Bronchial epithelial cell (primary cell): ENCODE measurements around the gene CALML5. TPM values are rescaled to one million over a fixed set of nuclear protein-coding genes. Genes with fewer than 3 reads are reported as not detected.

Source experiments
- DNase-seq: peaks from one replicate; pipeline ENCODE4 v3.0.0-alpha.2; 2010; ENCODE audit warnings: low read depth
- FAIRE-seq: peaks from 2 replicates; lab custom pipeline; 2011; peaks lifted over from hg19 to GRCh38; lab: Jason Lieb, UNC
- H3K27me3 ChIP-seq: 2 replicates; pipeline ENCODE4 v1.5.1; 2011; ENCODE audit warnings: low read length; ENCODE audit not compliant: control insufficient read depth, insufficient read depth
- H3K36me3 ChIP-seq: 2 replicates; pipeline ENCODE4 v1.5.1; 2011; ENCODE audit warnings: low read length; ENCODE audit not compliant: control insufficient read depth, insufficient read depth
- H3K4me3 ChIP-seq: 2 replicates; pipeline ENCODE4 v1.5.1; 2011; ENCODE audit warnings: mild to moderate bottlenecking, low read depth, low read length, control low read depth
- CTCF ChIP-seq: IDR thresholded peaks from 2 replicates; pipeline ENCODE4 v1.5.1; 2011; ENCODE audit warnings: mild to moderate bottlenecking, moderate library complexity, low read length, control low read depth, inconsistent platforms; ENCODE audit not compliant: insufficient read depth, severe bottlenecking
- total RNA-seq: library from RNA; depleted of rRNA; stranded (reverse); fragments of >200 nt; gene quantifications from 2 replicates; pipeline ENCODE4 v1.2.1, GENCODE V29; 2014

The CALML5 gene
- total RNA-seq, 1 donor from 2014 or later, result 0.79 TPM

GRCh38 chr10:5523796-5524574, 24.6 kb upstream of the CALML5 start:
- no peaks in the 10 kb centered on the region for H3K36me3 ChIP-seq
- no peak overlapping the region for H3K4me3 ChIP-seq
- no peaks in the 10 kb centered on the region for H3K27me3 ChIP-seq
- FAIRE-seq (peak; percentile 86), DNase-seq (no peak)
- no peak for TF ChIP-seq CTCF

GRCh38 chr10:5522913-5523560, 23.7 kb upstream of the CALML5 start:
- no peak for DNase-seq
- Histone ChIP-seq H3K27me3 (no peaks in the 10 kb centered on the region), H3K4me3 (no peak overlapping the region), H3K36me3 (no peaks in the 10 kb centered on the region)
- no peak for FAIRE-seq
- no peak for TF ChIP-seq CTCF

- H3K27me3 ChIP-seq, result no peaks in the 10 kb centered on the region
- DNase-seq, result no peak
- no peak for FAIRE-seq
- no peak for TF ChIP-seq CTCF
- no peak overlapping the region for H3K4me3 ChIP-seq
- no peaks in the 10 kb centered on the region for H3K36me3 ChIP-seq
Observed at GRCh38 chr10:5519054-5519453, 19.7 kb upstream of the CALML5 start.

GRCh38 chr10:5518143-5518542, 18.8 kb upstream of the CALML5 start:
- TF ChIP-seq CTCF, result no peak
- Histone ChIP-seq H3K27me3 (no peaks in the 10 kb centered on the region), H3K36me3 (no peaks in the 10 kb centered on the region), H3K4me3 (no peak overlapping the region)
- FAIRE-seq (no peak), DNase-seq (no peak)

- DNase-seq, result no peak
- Histone ChIP-seq H3K27me3 (no peaks in the 10 kb centered on the region), H3K4me3 (no peak overlapping the region), H3K36me3 (no peaks in the 10 kb centered on the region)
- FAIRE-seq, result no peak
- no peak for TF ChIP-seq CTCF
Observed at GRCh38 chr10:5517546-5517945, 18.2 kb upstream of the CALML5 start.
